Neural progenitor cell (in vitro differentiated cells): ENCODE data around the gene F5. TPM values are rescaled to one million over a fixed set of nuclear protein-coding genes. Genes with fewer than 3 reads are reported as not detected.

Experiments used
- DNase-seq: peaks from one replicate; pipeline ENCODE4 v3.0.0-alpha.2; 2016; ENCODE audit warnings: low spot score
- H2AFZ ChIP-seq: fragments of 200-600 bp; sonication (generic); replicated peaks from 2 replicates; pipeline ENCODE4 v1.6.1; 2016; ENCODE audit warnings: antibody characterized with exemption
- H3F3A ChIP-seq: fragments of 200-600 bp; sonication (generic); 2 replicates; pipeline ENCODE4 v1.6.1; 2016; ENCODE audit warnings: antibody characterized with exemption, low read depth
- H3K27ac ChIP-seq: fragments of 200-600 bp; sonication (generic); 2 replicates; pipeline ENCODE4 v1.5.1; 2016; ENCODE audit warnings: mild to moderate bottlenecking
- H3K27me3 ChIP-seq: fragments of 200-600 bp; sonication (generic); 2 replicates; pipeline ENCODE4 v1.6.1; 2016; ENCODE audit warnings: mild to moderate bottlenecking, moderate library complexity
- H3K36me3 ChIP-seq: fragments of 200-600 bp; sonication (generic); 2 replicates; pipeline ENCODE4 v1.5.1; 2016
- H3K4me1 ChIP-seq: fragments of 200-600 bp; sonication (generic); 2 replicates; pipeline ENCODE4 v1.6.1; 2016; ENCODE audit warnings: mixed run types
- H3K4me2 ChIP-seq: fragments of 200-600 bp; sonication (generic); 2 replicates; pipeline ENCODE4 v1.6.1; 2016
- H3K4me3 ChIP-seq: fragments of 200-600 bp; sonication (generic); 2 replicates; pipeline ENCODE4 v1.5.1; 2016
- H3K79me2 ChIP-seq: fragments of 200-600 bp; sonication (generic); 2 replicates; pipeline ENCODE4 v1.6.1; 2016; ENCODE audit warnings: low read depth
- H3K9ac ChIP-seq: fragments of 200-600 bp; sonication (generic); 2 replicates; pipeline ENCODE4 v1.6.1; 2016
- H3K9me3 ChIP-seq: fragments of 200-600 bp; sonication (generic); 2 replicates; pipeline ENCODE4 v1.5.1; 2016; ENCODE audit warnings: low read depth
- H4K20me1 ChIP-seq: fragments of 200-600 bp; sonication (generic); 2 replicates; pipeline ENCODE4 v1.6.1; 2016; ENCODE audit warnings: low read depth
- H3K27ac Mint-ChIP-seq: 3 replicates; pipeline ENCODE4 v1.8.0; 2021; ENCODE audit warnings: mixed read lengths
- H3K27me3 Mint-ChIP-seq: 2 replicates; pipeline ENCODE4 v1.8.0; 2022; ENCODE audit warnings: low read depth, mild to moderate bottlenecking, inconsistent platforms, moderate library complexity, mixed read lengths; ENCODE audit not compliant: insufficient read depth
- H3K36me3 Mint-ChIP-seq: 3 replicates; pipeline ENCODE4 v1.8.0; 2021; ENCODE audit warnings: mixed read lengths
- H3K4me1 Mint-ChIP-seq: 3 replicates; pipeline ENCODE4 v1.8.0; 2021; ENCODE audit warnings: mixed read lengths
- H3K4me3 Mint-ChIP-seq: 3 replicates; pipeline ENCODE4 v1.8.0; 2021; ENCODE audit warnings: mild to moderate bottlenecking, moderate library complexity, mixed read lengths
- H3K9me3 Mint-ChIP-seq: 3 replicates; pipeline ENCODE4 v1.8.0; 2020; ENCODE audit warnings: mixed read lengths
- CTCF ChIP-seq: fragments of 200-600 bp; sonication (generic); IDR thresholded peaks from 2 replicates; pipeline ENCODE4 v1.5.1; 2017; ENCODE audit warnings: antibody characterized with exemption, mild to moderate bottlenecking
- EZH2 ChIP-seq: fragments of 200-600 bp; sonication (generic); IDR thresholded peaks from 2 replicates; pipeline ENCODE4 v1.6.1; 2017; ENCODE audit warnings: antibody characterized with exemption, mild to moderate bottlenecking, moderate library complexity
- EZH2phosphoT487 ChIP-seq: fragments of 200-600 bp; sonication (generic); IDR thresholded peaks from 2 replicates; pipeline ENCODE4 v1.6.1; 2017; ENCODE audit warnings: antibody characterized with exemption
- total RNA-seq: library from RNA; depleted of rRNA; stranded (reverse); fragments of >200 nt; gene quantifications from 2 replicates; pipeline ENCODE4 v1.2.3, GENCODE V29; 2015; ENCODE audit warnings: low replicate concordance

Gene F5
- total RNA-seq, 1 donor from 2014 or later, result not detected

GRCh38 chr1:169497317-169497716 lies 89.0 kb downstream of the F5 start:
- no peak overlapping the region for H3K4me2 ChIP-seq
- no peaks in the 10 kb centered on the region for H4K20me1 ChIP-seq
- no peaks in the 10 kb centered on the region for H3F3A ChIP-seq
- Mint-ChIP-seq H3K9me3 (no peaks in the 10 kb centered on the region), H3K4me3 (no peak overlapping the region), H3K27me3 (no peaks in the 10 kb centered on the region), H3K27ac (no peak overlapping the region), H3K36me3 (no peaks in the 10 kb centered on the region), H3K4me1 (no peaks in the 10 kb centered on the region)
- H3K27ac ChIP-seq, result no peak overlapping the region
- H3K79me2 ChIP-seq, result no peaks in the 10 kb centered on the region
- no peak overlapping the region for H3K9ac ChIP-seq
- no peaks in the 10 kb centered on the region for H3K36me3 ChIP-seq
- H3K4me1 ChIP-seq, result no peaks in the 10 kb centered on the region
- no peak for DNase-seq
- no peaks in the 10 kb centered on the region for H3K27me3 ChIP-seq
- H3K4me3 ChIP-seq, result no peak overlapping the region
- no peaks in the 10 kb centered on the region for H3K9me3 ChIP-seq
- H2AFZ ChIP-seq, result no peak overlapping the region
- TF ChIP-seq EZH2phosphoT487 (no peak), CTCF (no peak), EZH2 (no peak)

GRCh38 chr1:169495916-169496315 lies 90.4 kb downstream of the F5 start:
- H4K20me1 ChIP-seq, result no peaks in the 10 kb centered on the region
- H3K9me3 ChIP-seq, result no peaks in the 10 kb centered on the region
- no peak overlapping the region for H3K4me2 ChIP-seq
- no peak overlapping the region for H3K27ac ChIP-seq
- H3K79me2 ChIP-seq, result no peaks in the 10 kb centered on the region
- no peak overlapping the region for H2AFZ ChIP-seq
- Mint-ChIP-seq H3K4me1 (no peaks in the 10 kb centered on the region), H3K4me3 (no peak overlapping the region), H3K9me3 (no peaks in the 10 kb centered on the region), H3K27me3 (no peaks in the 10 kb centered on the region), H3K27ac (no peak overlapping the region), H3K36me3 (no peaks in the 10 kb centered on the region)
- no peak for TF ChIP-seq EZH2
- TF ChIP-seq CTCF, result no peak
- no peak for TF ChIP-seq EZH2phosphoT487
- H3K9ac ChIP-seq, result no peak overlapping the region
- H3K4me1 ChIP-seq, result no peaks in the 10 kb centered on the region
- DNase-seq, result no peak
- H3F3A ChIP-seq, result no peaks in the 10 kb centered on the region
- H3K36me3 ChIP-seq, result no peaks in the 10 kb centered on the region
- no peaks in the 10 kb centered on the region for H3K27me3 ChIP-seq
- no peak overlapping the region for H3K4me3 ChIP-seq

- Histone ChIP-seq H3K9me3 (no peaks in the 10 kb centered on the region), H3K4me3 (no peak overlapping the region), H3K27ac (no peak overlapping the region), H3K79me2 (no peaks in the 10 kb centered on the region), H3K36me3 (no peaks in the 10 kb centered on the region), H3K4me1 (no peaks in the 10 kb centered on the region), H2AFZ (no peak overlapping the region), H3K4me2 (no peak overlapping the region), H3K27me3 (no peaks in the 10 kb centered on the region), H4K20me1 (no peaks in the 10 kb centered on the region), H3F3A (no peaks in the 10 kb centered on the region), H3K9ac (no peak overlapping the region)
- no peak for DNase-seq
- no peak overlapping the region for H3K4me3 Mint-ChIP-seq
- no peaks in the 10 kb centered on the region for H3K27me3 Mint-ChIP-seq
- H3K36me3 Mint-ChIP-seq, result no peaks in the 10 kb centered on the region
- H3K27ac Mint-ChIP-seq, result no peak overlapping the region
- no peaks in the 10 kb centered on the region for H3K4me1 Mint-ChIP-seq
- TF ChIP-seq EZH2 (no peak), CTCF (no peak), EZH2phosphoT487 (no peak)
- no peaks in the 10 kb centered on the region for H3K9me3 Mint-ChIP-seq
Observed at GRCh38 chr1:169495046-169495775, 91.1 kb downstream of the F5 start.
